Neuron (in vitro differentiated cells): Measurements from ENCODE around the gene POLA2.

Experiments used
- H2AFZ ChIP-seq: one replicate; pipeline ENCODE4 v1.6.1; 2013; ENCODE audit warnings: low read depth, mild to moderate bottlenecking, inconsistent platforms, low read length, moderate library complexity
- H3K27me3 ChIP-seq: one replicate; pipeline ENCODE4 v1.6.1; 2013; ENCODE audit warnings: low read length; ENCODE audit not compliant: insufficient read depth
- H3K36me3 ChIP-seq: one replicate; pipeline ENCODE4 v1.6.1; 2013; ENCODE audit warnings: low read length; ENCODE audit not compliant: insufficient read depth
- H3K4me1 ChIP-seq: one replicate; pipeline ENCODE4 v1.6.1; 2013; ENCODE audit warnings: low read length; ENCODE audit not compliant: insufficient read depth
- H3K4me3 ChIP-seq: 2 replicates; pipeline ENCODE4 v1.5.1; 2013; ENCODE audit warnings: mild to moderate bottlenecking, low read length, moderate library complexity
- H3K9me3 ChIP-seq: one replicate; pipeline ENCODE4 v1.6.1; 2013; ENCODE audit warnings: low read length

POLA2 gene

DNA sequence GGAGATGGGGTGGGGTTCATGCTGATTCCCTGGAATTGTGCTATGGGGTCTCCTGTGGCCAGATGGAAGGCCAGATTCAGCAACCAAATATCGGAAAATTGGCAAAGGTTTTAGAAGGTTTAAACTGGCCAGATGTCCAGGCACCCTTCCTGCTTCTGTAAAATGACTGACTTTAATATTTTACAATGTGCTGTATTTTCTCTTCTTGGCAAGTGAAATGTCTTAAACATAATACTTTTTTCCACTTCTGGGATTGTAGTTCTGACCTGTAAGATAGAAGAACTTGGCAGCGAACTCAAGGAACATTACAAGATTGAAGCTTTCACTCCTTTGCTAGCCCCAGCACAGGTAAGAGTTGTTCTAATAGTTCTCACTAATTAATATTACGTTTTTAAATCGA is 17.5 kb downstream of the POLA2 start:
- peaks cover 73% of the 10 kb centered on the region for H3K36me3 ChIP-seq
- H2AFZ ChIP-seq, result no peak overlapping the region
- no peaks in the 10 kb centered on the region for H3K4me1 ChIP-seq

DNA sequence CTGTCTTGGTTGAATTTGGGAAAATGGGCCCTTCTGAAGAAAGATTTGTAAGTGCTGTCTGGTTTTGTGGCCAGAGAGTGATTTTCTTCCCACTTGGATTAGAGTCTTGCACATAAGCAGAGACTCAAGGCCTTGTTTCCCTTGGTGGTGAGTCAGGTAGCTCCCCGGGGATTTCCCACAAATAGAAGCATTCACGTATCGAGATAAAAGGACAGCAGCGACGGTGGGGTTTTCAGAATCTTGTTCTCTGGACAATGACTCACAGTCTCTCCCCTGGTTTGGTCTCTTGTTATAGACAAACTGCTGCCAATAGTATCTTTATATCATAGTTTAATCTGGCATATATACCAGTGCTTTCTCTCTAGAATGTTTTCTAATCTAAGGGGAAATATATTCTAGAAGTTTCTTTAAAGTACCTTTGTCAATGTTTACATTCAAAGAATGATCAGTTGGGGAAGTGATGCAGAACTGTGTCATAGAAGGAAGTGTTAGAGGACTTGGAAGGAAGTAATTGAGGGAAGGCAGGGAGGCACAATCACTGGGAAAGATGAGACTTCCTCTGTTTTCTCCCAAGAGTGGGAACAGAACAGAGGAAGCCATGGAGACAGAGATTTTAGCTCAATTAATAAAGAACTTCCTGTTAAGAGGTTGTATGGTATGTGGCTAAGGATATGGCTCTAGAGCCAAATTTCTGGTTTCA is 18.1 kb downstream of the POLA2 start:
- no peaks in the 10 kb centered on the region for H3K9me3 ChIP-seq
- H3K4me1 ChIP-seq, result no peaks in the 10 kb centered on the region
- H2AFZ ChIP-seq, result no peak overlapping the region
- no peak overlapping the region for H3K4me3 ChIP-seq
- H3K27me3 ChIP-seq, result no peaks in the 10 kb centered on the region
- H3K36me3 ChIP-seq, result peaks cover 74% of the 10 kb centered on the region

More for the DNA sequence above, 17.5 kb downstream of the POLA2 start:
- no peaks in the 10 kb centered on the region for H3K9me3 ChIP-seq
- no peak overlapping the region for H3K4me3 ChIP-seq
- H3K27me3 ChIP-seq, result no peaks in the 10 kb centered on the region

DNA sequence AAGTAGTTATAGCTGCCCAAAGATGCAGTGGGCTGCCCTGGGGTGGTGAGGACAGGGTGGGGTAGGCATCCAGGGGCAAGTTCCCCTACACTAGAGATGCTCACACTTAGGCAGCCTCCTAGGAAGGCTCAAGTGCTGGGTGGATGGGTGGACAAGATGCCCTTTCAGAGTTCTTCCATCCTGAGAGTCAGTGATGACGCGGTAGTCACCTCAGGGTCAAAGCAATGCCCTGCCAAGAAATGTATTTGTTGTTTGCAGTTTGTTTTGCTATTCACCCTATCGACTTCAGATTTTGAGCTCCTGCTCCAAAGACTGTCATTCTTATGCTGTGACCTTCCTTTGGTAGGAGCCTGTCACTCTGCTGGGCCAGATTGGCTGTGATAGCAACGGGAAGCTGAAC is 18.9 kb downstream of the POLA2 start:
- H3K4me3 ChIP-seq, result no peak overlapping the region
- H2AFZ ChIP-seq, result no peak overlapping the region
- peaks cover 76% of the 10 kb centered on the region for H3K36me3 ChIP-seq
- H3K4me1 ChIP-seq, result no peaks in the 10 kb centered on the region
- no peaks in the 10 kb centered on the region for H3K9me3 ChIP-seq
- no peaks in the 10 kb centered on the region for H3K27me3 ChIP-seq

DNA sequence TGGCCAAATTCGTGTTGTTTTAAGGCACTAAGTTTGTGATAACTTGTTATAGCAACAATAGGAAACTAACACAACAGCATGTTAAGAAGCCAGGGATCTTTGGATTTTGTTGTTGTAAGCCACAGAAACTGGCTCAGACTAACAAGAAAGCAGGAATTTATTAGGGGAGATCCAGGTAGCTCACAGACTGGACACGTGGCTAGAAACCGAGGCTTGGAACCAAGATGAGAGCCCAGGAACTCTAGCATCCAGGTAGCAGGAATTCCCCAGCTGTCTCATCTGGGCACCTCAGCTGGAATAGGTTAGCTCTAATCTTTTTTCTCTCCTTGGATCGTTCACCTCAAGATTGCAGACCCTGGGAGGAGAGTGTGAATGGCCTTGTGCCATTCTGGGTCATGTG is 24.9 kb downstream of the POLA2 start:
- peaks cover 76% of the 10 kb centered on the region for H3K36me3 ChIP-seq
- no peaks in the 10 kb centered on the region for H3K9me3 ChIP-seq
- H2AFZ ChIP-seq, result no peak overlapping the region
- H3K4me1 ChIP-seq, result no peaks in the 10 kb centered on the region
- H3K4me3 ChIP-seq, result no peak overlapping the region
- H3K27me3 ChIP-seq, result no peaks in the 10 kb centered on the region

DNA sequence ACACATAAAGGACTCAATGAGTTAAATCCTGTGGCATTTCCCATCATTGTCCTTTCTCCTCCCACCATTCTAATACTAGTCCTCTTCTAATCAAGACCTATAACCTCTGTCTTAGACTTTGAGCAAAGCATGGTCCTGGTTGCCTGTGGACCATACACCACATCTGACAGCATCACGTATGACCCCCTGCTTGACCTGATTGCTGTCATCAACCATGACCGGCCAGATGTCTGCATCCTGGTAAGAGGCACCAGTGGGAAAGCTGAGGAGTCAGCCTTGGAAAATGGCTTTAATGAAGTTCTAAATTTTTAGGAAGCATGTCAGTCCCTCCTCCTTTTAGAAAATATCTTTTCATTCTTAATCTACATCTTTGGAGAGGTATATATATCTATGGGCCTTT is 25.8 kb downstream of the POLA2 start:
- Histone ChIP-seq H2AFZ (no peak overlapping the region), H3K36me3 (peaks cover 74% of the 10 kb centered on the region), H3K4me1 (no peaks in the 10 kb centered on the region), H3K27me3 (no peaks in the 10 kb centered on the region), H3K9me3 (no peaks in the 10 kb centered on the region), H3K4me3 (no peak overlapping the region)

DNA sequence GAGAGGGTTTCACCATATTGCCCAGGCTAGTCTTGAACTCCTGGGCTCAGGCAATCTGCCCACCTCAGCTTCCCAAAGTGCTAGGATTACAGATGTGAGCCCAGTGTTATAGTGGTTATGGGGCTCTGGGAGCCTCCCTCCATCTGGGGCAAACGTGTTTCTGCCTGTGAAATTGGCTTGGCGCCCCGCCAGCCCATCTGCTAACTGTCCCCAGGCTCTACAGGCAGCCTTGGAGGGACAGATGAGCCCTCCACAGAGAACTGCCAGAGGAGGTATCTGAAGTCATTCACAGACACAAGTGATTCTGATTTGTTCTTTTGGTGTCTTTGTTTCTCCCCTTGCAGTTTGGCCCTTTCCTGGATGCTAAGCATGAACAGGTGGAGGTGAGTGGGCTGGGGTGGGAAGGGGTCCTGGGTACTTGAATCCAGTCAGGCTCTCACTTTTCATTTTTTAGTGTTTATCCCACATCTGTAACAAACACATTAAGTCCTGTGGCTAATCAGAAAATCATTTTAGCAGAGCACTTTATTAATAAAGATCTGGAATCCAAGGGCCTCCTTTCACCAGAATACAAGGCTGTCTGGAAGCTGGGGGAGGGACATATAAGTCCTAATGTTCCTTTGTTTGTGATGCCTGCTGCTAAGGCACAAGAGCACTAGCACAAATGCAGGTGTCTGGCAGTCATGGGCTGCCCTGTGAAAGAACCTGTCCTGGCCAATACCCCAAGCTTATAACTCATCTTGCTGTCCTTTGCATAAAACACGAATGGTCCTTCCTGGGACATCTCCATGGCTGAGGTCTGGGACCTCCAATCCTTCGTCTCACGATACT is 27.2 kb downstream of the POLA2 start:
- Histone ChIP-seq H3K27me3 (no peaks in the 10 kb centered on the region), H3K4me3 (no peak overlapping the region), H3K36me3 (peaks cover 73% of the 10 kb centered on the region), H3K9me3 (no peaks in the 10 kb centered on the region), H2AFZ (no peak overlapping the region), H3K4me1 (no peaks in the 10 kb centered on the region)

DNA sequence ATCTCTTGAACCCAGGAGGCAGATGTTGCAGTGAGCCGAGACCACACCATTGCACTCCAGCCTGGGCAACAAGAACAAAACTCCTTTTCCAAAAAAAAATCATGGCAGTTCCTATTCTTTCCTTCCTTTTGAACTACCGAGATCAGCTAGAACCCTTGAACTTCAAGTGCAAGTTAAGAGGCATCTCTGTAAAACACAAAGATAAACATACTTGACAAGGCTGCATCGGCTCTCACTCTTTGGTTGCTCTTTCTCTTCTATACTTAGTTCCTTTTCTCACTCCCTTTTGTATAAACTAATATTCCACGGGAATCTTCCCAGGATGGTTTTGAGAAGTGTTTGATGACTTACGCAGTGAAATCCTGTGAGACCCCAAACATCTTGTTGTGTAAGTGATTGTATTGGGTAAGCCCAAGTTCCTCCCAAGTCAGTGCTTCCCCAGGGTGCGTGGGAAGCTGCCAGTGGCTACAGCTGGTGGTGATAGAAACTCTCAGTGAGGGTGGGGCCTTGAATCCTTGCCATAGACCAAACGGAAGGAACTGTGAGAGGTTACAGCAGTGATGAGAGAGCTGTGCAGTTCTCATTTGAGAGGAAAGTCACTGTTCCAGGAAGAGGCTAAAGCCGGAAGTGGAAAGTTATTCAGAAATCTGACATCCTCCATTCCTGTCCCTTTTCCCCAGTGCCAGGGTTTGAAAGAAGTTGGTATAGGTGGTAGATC is 28.8 kb downstream of the POLA2 start:
- no peaks in the 10 kb centered on the region for H3K9me3 ChIP-seq
- H3K4me1 ChIP-seq, result no peaks in the 10 kb centered on the region
- H3K36me3 ChIP-seq, result peaks cover 80% of the 10 kb centered on the region
- no peak overlapping the region for H3K4me3 ChIP-seq
- no peak overlapping the region for H2AFZ ChIP-seq
- H3K27me3 ChIP-seq, result no peaks in the 10 kb centered on the region

DNA sequence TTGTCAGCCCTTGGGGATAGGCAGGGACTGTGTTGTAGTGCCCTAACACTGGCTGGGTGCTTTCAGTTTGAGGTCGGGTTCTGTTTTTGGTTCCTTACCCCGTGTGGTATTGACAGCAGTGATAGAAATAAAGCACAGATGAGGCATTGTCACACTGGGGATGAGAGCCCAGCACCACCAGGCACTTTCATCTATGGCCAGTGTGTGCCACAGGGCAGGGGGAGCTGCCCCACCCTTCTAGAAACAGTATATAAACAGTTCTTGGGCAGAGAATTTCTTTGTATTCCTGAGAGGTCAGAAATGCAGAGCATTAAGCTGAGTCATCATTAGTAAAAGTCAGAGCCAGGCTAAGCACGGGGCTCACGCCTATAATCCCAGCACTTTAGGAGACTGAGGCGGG is 29.9 kb downstream of the POLA2 start:
- no peak overlapping the region for H2AFZ ChIP-seq
- H3K27me3 ChIP-seq, result no peaks in the 10 kb centered on the region
- H3K9me3 ChIP-seq, result no peaks in the 10 kb centered on the region
- H3K4me1 ChIP-seq, result no peaks in the 10 kb centered on the region
- peaks cover 80% of the 10 kb centered on the region for H3K36me3 ChIP-seq
- H3K4me3 ChIP-seq, result no peak overlapping the region

DNA sequence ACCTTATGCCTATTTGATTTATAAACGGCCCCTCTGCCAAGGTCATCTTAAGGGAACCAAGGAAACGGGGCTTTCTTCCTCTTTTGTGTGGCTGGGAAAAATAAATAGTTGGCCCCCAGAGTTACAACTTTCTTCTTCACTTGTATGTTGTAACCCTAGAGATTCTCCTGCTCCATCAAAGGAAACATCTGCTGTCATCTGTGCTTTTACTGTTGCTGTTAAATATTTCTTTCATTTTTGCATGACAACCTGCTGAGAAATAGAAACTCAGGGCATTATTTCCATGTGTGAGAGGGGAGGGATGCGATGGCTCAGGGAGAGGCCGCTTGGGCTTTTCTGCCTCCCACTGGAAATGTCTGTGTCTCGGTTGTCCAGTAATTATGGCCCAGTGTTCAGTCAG is 31.1 kb downstream of the POLA2 start:
- no peak overlapping the region for H2AFZ ChIP-seq
- H3K27me3 ChIP-seq, result no peaks in the 10 kb centered on the region
- H3K9me3 ChIP-seq, result no peaks in the 10 kb centered on the region
- peaks cover 5% of the 10 kb centered on the region for H3K4me1 ChIP-seq
- H3K4me3 ChIP-seq, result no peak overlapping the region
- peaks cover 76% of the 10 kb centered on the region for H3K36me3 ChIP-seq

DNA sequence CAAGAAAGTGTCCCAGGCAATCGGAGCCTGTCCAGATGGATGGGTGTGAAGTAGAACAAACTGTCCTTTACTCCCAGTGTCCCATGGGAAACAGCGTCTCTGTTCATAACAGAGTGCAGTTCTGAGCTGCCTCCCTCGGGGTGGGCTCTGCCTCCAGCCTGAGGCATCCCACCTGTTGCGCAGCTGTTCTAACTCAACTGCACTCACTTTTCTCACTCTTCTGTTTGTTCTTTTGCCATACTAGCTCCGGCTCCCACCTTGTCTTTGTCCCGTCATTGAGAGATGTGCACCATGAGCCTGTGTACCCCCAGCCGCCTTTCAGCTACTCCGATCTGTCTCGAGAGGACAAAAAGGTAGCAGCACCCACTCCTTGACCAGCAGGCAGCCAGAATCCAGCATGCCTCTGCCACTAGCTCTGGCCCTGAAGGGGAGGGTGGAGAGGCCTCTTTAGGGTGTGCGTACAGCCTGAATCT is 32.2 kb downstream of the POLA2 start:
- Histone ChIP-seq H2AFZ (no peak overlapping the region), H3K4me3 (no peak overlapping the region), H3K27me3 (no peaks in the 10 kb centered on the region), H3K36me3 (peaks cover 73% of the 10 kb centered on the region), H3K9me3 (no peaks in the 10 kb centered on the region), H3K4me1 (peaks cover 16% of the 10 kb centered on the region)

DNA sequence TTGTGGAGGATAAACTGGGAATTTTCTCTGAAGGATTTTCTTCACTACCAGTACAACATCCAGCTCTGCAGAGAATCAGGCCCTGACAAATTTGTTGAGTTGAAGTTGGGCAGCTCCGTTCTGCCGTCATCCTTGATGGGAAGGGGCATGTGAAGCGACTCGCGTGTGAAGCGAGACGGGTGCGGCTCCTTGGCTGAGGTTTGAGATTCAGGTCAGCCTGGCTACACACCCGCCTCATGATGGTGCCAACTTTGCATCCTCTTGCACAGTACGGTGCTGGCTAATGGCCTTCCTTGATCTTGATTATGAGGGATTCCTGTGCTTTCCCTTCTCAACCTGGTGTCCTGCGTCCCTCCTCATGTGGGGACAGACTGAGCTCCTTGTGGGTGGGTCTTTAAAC is 33.2 kb downstream of the POLA2 start:
- no peaks in the 10 kb centered on the region for H3K9me3 ChIP-seq
- peaks cover 21% of the 10 kb centered on the region for H3K4me1 ChIP-seq
- H2AFZ ChIP-seq, result no peak overlapping the region
- peaks cover 63% of the 10 kb centered on the region for H3K36me3 ChIP-seq
- H3K4me3 ChIP-seq, result no peak overlapping the region
- H3K27me3 ChIP-seq, result no peaks in the 10 kb centered on the region

DNA sequence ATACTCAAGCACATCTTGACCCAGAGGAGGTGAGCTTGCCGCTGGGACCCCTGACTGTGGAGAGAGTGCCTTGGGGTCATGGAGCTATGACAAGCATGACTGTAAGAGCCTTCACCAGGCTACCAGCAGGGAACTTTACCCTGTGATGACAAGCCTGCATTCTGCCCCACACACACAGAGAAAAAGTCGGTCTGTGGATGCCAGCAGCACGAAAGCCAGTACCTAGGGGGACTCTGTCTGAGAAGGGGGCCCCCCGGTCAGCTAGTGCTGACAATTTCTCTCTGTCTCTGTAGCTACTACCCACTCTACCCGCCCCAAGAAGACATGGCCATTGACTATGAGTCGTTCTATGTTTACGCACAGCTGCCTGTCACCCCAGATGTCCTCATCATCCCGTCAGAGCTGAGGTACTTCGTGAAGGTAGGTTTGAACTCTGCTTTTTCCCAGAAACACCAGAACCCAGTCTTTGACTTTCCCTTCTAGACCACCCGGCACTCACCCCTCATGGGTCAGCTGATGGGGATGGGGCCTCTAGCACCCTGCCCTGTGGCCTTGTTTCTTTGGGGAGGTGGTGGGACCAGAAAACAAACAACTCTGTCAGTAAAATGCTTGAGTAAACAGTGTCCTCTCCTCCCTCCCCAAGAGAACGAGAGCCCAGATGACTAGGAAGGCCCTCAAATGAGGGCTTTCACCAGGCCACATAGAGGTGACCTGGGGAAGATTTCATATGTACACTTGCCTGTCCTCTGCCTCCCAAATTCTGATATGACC is 34.0 kb downstream of the POLA2 start:
- Histone ChIP-seq H3K27me3 (no peaks in the 10 kb centered on the region), H3K4me3 (no peak overlapping the region), H2AFZ (no peak overlapping the region), H3K9me3 (no peaks in the 10 kb centered on the region), H3K36me3 (peaks cover 59% of the 10 kb centered on the region), H3K4me1 (peaks cover 21% of the 10 kb centered on the region)
